IPS DF 4.7 (cell line): ENCODE results near the gene ART5.
A peak's percentile ranks its signal among the peaks of the same experiment; 100 is the strongest.
"Not testable (repeated sequence)": the region's sequence is repeated elsewhere in the genome, so short reads cannot be mapped to it uniquely, and the experiment has no call there.

Experiments
- DNase-seq: peaks from one replicate; pipeline ENCODE4 v3.0.0-alpha.2; 2013; ENCODE audit warnings: low spot score; ENCODE audit errors: extremely low read depth

ART5 gene

GRCh38 chr11:3622521-3622920 is 19.3 kb downstream of the ART5 start:
- DNase-seq, result no peak

- no peak for DNase-seq
Observed at GRCh38 chr11:3617990-3618389, 23.8 kb downstream of the ART5 start.

GRCh38 chr11:3616721-3617460 is 24.9 kb downstream of the ART5 start:
- DNase-seq, result no peak

GRCh38 chr11:3615998-3616397 is 25.8 kb downstream of the ART5 start:
- no peak for DNase-seq

- DNase-seq, result no peak
Observed at GRCh38 chr11:3614742-3615171, 27.0 kb downstream of the ART5 start.

GRCh38 chr11:3613998-3614741 is 27.6 kb downstream of the ART5 start:
- no peak for DNase-seq

GRCh38 chr11:3611976-3612678 is 29.7 kb downstream of the ART5 start:
- no peak for DNase-seq

GRCh38 chr11:3610846-3611245 is 30.9 kb downstream of the ART5 start:
- DNase-seq, result no peak

GRCh38 chr11:3609416-3610265 is 32.2 kb downstream of the ART5 start:
- DNase-seq, result peak; percentile 72

- no peak for DNase-seq
Observed at GRCh38 chr11:3605771-3606203, 36.0 kb downstream of the ART5 start.

GRCh38 chr11:3605283-3605662 is 36.5 kb downstream of the ART5 start:
- no peak for DNase-seq

- DNase-seq, result no peak
Observed at GRCh38 chr11:3604167-3604566, 37.6 kb downstream of the ART5 start.

- DNase-seq, result not testable (repeated sequence)
Observed at GRCh38 chr11:3600201-3600600, 41.6 kb downstream of the ART5 start.

GRCh38 chr11:3597743-3598142 is 44.0 kb downstream of the ART5 start:
- not testable (repeated sequence) for DNase-seq

- not testable (repeated sequence) for DNase-seq
Observed at GRCh38 chr11:3591326-3591725, 50.5 kb downstream of the ART5 start.

- DNase-seq, result not testable (repeated sequence)
Observed at GRCh38 chr11:3590193-3590592, 51.6 kb downstream of the ART5 start.

- DNase-seq, result not testable (repeated sequence)
Observed at GRCh38 chr11:3588776-3589175, 53.0 kb downstream of the ART5 start.
